ENCODE measurements around the gene DNPEP. TPM values are rescaled to one million over a fixed set of nuclear protein-coding genes. Genes with fewer than 3 reads are reported as not detected.

Gene DNPEP
- total and polyA plus RNA-seq, 2 of the 8 experiments (the other 6 are each of a cell fraction or from before 2014, with no cell fraction given), result 59.8 to 109 TPM

DNA sequence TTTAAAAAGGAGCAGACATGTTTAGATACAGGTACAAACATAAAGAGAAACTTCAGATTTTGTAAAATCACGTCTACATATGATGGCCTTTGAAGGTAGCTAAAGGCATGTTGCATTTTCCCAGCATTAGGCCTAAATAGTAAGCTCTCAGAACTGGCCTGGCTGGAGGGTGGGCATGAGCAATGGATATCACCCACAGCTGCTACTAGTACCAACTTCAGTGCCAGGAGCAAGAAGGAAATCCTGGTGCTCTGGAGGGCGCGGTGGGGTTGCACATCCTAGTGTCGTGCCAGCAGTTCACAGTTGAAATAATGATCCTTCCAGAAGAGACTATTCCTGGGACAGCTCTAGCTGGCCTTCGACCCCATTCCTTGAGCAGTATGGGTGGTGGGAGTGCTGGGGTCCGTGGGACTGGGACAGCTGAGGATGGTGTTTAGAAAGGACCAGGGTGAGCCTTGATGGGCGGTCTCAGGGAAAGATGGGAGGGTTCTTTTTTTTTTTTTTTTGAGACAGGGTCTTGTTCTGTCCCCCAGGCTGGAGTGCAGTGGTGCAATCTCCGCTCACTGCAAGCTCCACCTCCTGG is 35.3 kb upstream of the DNPEP start (continued):
- TF ChIP-seq, protein P1, sequence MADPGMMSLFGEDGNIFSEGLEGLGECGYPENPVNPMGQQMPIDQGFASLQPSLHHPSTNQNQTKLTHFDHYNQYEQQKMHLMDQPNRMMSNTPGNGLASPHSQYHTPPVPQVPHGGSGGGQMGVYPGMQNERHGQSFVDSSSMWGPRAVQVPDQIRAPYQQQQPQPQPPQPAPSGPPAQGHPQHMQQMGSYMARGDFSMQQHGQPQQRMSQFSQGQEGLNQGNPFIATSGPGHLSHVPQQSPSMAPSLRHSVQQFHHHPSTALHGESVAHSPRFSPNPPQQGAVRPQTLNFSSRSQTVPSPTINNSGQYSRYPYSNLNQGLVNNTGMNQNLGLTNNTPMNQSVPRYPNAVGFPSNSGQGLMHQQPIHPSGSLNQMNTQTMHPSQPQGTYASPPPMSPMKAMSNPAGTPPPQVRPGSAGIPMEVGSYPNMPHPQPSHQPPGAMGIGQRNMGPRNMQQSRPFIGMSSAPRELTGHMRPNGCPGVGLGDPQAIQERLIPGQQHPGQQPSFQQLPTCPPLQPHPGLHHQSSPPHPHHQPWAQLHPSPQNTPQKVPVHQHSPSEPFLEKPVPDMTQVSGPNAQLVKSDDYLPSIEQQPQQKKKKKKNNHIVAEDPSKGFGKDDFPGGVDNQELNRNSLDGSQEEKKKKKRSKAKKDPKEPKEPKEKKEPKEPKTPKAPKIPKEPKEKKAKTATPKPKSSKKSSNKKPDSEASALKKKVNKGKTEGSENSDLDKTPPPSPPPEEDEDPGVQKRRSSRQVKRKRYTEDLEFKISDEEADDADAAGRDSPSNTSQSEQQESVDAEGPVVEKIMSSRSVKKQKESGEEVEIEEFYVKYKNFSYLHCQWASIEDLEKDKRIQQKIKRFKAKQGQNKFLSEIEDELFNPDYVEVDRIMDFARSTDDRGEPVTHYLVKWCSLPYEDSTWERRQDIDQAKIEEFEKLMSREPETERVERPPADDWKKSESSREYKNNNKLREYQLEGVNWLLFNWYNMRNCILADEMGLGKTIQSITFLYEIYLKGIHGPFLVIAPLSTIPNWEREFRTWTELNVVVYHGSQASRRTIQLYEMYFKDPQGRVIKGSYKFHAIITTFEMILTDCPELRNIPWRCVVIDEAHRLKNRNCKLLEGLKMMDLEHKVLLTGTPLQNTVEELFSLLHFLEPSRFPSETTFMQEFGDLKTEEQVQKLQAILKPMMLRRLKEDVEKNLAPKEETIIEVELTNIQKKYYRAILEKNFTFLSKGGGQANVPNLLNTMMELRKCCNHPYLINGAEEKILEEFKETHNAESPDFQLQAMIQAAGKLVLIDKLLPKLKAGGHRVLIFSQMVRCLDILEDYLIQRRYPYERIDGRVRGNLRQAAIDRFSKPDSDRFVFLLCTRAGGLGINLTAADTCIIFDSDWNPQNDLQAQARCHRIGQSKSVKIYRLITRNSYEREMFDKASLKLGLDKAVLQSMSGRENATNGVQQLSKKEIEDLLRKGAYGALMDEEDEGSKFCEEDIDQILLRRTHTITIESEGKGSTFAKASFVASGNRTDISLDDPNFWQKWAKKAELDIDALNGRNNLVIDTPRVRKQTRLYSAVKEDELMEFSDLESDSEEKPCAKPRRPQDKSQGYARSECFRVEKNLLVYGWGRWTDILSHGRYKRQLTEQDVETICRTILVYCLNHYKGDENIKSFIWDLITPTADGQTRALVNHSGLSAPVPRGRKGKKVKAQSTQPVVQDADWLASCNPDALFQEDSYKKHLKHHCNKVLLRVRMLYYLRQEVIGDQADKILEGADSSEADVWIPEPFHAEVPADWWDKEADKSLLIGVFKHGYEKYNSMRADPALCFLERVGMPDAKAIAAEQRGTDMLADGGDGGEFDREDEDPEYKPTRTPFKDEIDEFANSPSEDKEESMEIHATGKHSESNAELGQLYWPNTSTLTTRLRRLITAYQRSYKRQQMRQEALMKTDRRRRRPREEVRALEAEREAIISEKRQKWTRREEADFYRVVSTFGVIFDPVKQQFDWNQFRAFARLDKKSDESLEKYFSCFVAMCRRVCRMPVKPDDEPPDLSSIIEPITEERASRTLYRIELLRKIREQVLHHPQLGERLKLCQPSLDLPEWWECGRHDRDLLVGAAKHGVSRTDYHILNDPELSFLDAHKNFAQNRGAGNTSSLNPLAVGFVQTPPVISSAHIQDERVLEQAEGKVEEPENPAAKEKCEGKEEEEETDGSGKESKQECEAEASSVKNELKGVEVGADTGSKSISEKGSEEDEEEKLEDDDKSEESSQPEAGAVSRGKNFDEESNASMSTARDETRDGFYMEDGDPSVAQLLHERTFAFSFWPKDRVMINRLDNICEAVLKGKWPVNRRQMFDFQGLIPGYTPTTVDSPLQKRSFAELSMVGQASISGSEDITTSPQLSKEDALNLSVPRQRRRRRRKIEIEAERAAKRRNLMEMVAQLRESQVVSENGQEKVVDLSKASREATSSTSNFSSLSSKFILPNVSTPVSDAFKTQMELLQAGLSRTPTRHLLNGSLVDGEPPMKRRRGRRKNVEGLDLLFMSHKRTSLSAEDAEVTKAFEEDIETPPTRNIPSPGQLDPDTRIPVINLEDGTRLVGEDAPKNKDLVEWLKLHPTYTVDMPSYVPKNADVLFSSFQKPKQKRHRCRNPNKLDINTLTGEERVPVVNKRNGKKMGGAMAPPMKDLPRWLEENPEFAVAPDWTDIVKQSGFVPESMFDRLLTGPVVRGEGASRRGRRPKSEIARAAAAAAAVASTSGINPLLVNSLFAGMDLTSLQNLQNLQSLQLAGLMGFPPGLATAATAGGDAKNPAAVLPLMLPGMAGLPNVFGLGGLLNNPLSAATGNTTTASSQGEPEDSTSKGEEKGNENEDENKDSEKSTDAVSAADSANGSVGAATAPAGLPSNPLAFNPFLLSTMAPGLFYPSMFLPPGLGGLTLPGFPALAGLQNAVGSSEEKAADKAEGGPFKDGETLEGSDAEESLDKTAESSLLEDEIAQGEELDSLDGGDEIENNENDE (IDR thresholded peaks at IDR 0.05; ENCODE audit: insufficient replicate concordance, low read length), result no peak
- TF ChIP-seq TAF1 (IDR thresholded peaks at IDR 0.05; ENCODE audit: low read depth, low read length) (no peak), KDM5A (IDR thresholded peaks at IDR 0.05; ENCODE audit: low read length) (no peak), JUN (IDR thresholded peaks at IDR 0.05; ENCODE audit: low read depth, low read length) (no peak), GABPA (IDR thresholded peaks at IDR 0.05; ENCODE audit: borderline replicate concordance, insufficient read depth, low read length) (no peak), PHF8 (conservative IDR thresholded peaks at IDR 0.05; ENCODE audit: low read depth, low read length) (no peak), TEAD4 (IDR thresholded peaks at IDR 0.05; ENCODE audit: low read depth, low read length) (no peak), GTF2F1 (IDR thresholded peaks at IDR 0.05; ENCODE audit: borderline replicate concordance, low read depth, low read length) (no peak), HDAC6 (IDR thresholded peaks at IDR 0.05; ENCODE audit: low read depth, low read length) (no peak), EZH2 (IDR thresholded peaks at IDR 0.05; ENCODE audit: low read depth, low read length, severe bottlenecking) (no peak), SP2 (IDR thresholded peaks at IDR 0.05; ENCODE audit: low read length) (no peak), KDM1A (IDR thresholded peaks at IDR 0.05; ENCODE audit: borderline replicate concordance, low read length) (no peak)

Measured in H1 (cell line).